Ovary (tissue), 9 donors: ENCODE data around the gene THEM4. TPM values are rescaled to one million over a fixed set of nuclear protein-coding genes. Genes with fewer than 3 reads are reported as not detected.

ENCODE experiments used
- DNase-seq, 5 donors: peaks; one replicate each; pipeline ENCODE4 v3.0.0-alpha.2; 2019 to 2020
- H3K27ac ChIP-seq, 2 donors: fragments of 200-600 bp; one replicate each; pipeline versions ENCODE4 v1.5.1 to v1.8.0; 2019 to 2022
- H3K27me3 ChIP-seq: fragments of 200-600 bp; one replicate; pipeline ENCODE4 v1.8.0; 2022
- H3K36me3 ChIP-seq: fragments of 200-600 bp; sonication (generic); one replicate; pipeline ENCODE4 v1.5.1; 2019
- H3K4me1 ChIP-seq: one replicate; pipeline ENCODE4 v1.8.1; 2013; ENCODE audit warnings: mild to moderate bottlenecking, moderate library complexity; ENCODE audit not compliant: insufficient read depth
- H3K4me3 ChIP-seq: fragments of 200-600 bp; sonication (generic); one replicate; pipeline ENCODE4 v1.5.1; 2017
- H3K9me3 ChIP-seq, 2 donors: fragments of 200-600 bp in 1 of 2; sonication (generic) in 1 of 2; one replicate each; pipeline versions ENCODE4 v1.5.1 to v1.8.1; 2013 to 2019; ENCODE audit warnings: mild to moderate bottlenecking in 1 of 2, moderate library complexity in 1 of 2
- CTCF ChIP-seq, 3 donors: fragments of 450-650 bp in 2 of 3; fragments of 200-600 bp in 1 of 3; IDR thresholded peaks; one replicate each; pipeline versions ENCODE4 v1.5.1 to v1.8.0; 2016 to 2022; ENCODE audit warnings: antibody characterized with exemption in 3 of 3, mild to moderate bottlenecking in 1 of 3
- EP300 ChIP-seq: sonication (generic); formaldehyde crosslinking; IDR thresholded peaks from one replicate; pipeline ENCODE4 v1.6.1; 2017; ENCODE audit warnings: antibody characterized with exemption
- POLR2A ChIP-seq: fragments of 450-650 bp; IDR thresholded peaks from one replicate; pipeline ENCODE4 v1.6.1; 2017; ENCODE audit warnings: antibody characterized with exemption, mild to moderate bottlenecking, moderate library complexity
- WGBS, 3 donors: extraction: QIAGEN DNeasy Blood & Tissue Kit in 1 of 3; methylation state at CpG; one replicate each; pipeline versions ENCODE4 v1.1.5 to v1.1.7; 2013 to 2017; 5-methylcytosine and 5-hydroxymethylcytosine counted together
- intact Hi-C, 4 donors: fragments of 100-400 bp; cut with DNase I; formaldehyde crosslinking; loops; one replicate each; pipeline versions ENCODE4 v1.11.0 to v1.15.1; 2022 to 2023
- polyA plus RNA-seq, 2 donors: library from polyadenylated mRNA; stranded (reverse); fragments of 200-250 nt in 1 of 2; fragments of 350-450 nt in 1 of 2; fragmentation: Illumina TruSeq in 1 of 2; extraction: RNeasy Lipid Tissue Mini Kit (QIAGEN cat#74804) in 1 of 2; gene quantifications; one replicate each; pipeline ENCODE4 v1.2.3, GENCODE V29; 2013 to 2014
- total RNA-seq, 7 donors: library from RNA; depleted of rRNA in 2 of 7; stranded (reverse); fragments of >200 nt in 2 of 7; fragmentation: NEBNext Ultra II Directional in 3 of 7; extraction: Animal tissue kit (Norgen Biotek cat#: 25700) in 3 of 7; gene quantifications; one replicate each; pipeline versions ENCODE4 v1.1.0 to v1.2.4, GENCODE V29; 2016 to 2023
- donor health status: DM: no; HTN: no; CAD: no; lungs with moderate emphysema.
- donor health status: DM: no; HTN: no; CAD: no.
- donor health status: Bipolar disorder and iron deficiency.
- donor health status: DM: yes; HTN: yes; CAD: no.
- donor health status: DM: no; HTN: no; CAD: no.
- donor health status: DM: yes; HTN: yes; CAD: no.

Gene THEM4
- total and polyA plus RNA-seq, 9 donors = 10.4 to 21.8 (median 14.4) TPM

- intact Hi-C loops = no loop called here
- no peaks in the 10 kb centered on the region for H3K27me3 ChIP-seq
- DNase-seq = no peak
These were observed 69.6 kb downstream of the THEM4 start, which contains the start of gene C2CD4D for GRCh38 chr1:151839457-151840403. TSS of gene C2CD4D (minus strand) at chr1:151839820. CDS start at chr1:151838989, 831 bp downstream.

GRCh38 chr1:151839082-151839412 lies 70.3 kb downstream of the THEM4 start:
- intact Hi-C loops = no loop called here

More at GRCh38 chr1:151839457-151840403, 69.6 kb downstream of the THEM4 start, which contains the start of gene C2CD4D:
- Histone ChIP-seq H3K36me3 (no peaks in the 10 kb centered on the region), H3K4me3 (peak within 1 kb of the TSS; percentile 14), H3K4me1 (no peaks in the 10 kb centered on the region), H3K9me3 (no peaks in the 10 kb centered on the region), H3K27ac (no peak within 1 kb of the TSS)
- WGBS, 3 donors = 13 to 28% (median 16%) methylated on average over 47 of the region's 47 CpGs
- no peak for TF ChIP-seq POLR2A
- TF ChIP-seq EP300 = no peak
- TF ChIP-seq CTCF (IDR thresholded peaks at IDR 0.05) = no peak

GRCh38 chr1:151838222-151839081 lies 70.9 kb downstream of the THEM4 start:
- intact Hi-C loops = no loop called here
- TF ChIP-seq EP300 = no peak
- TF ChIP-seq CTCF (IDR thresholded peaks at IDR 0.05) = no peak
- TF ChIP-seq POLR2A = no peak
- no peaks in the 10 kb centered on the region for H3K4me1 ChIP-seq
- H3K4me3 ChIP-seq = peak overlapping the region; percentile 13
- DNase-seq = peak in 1 of 5 donors; percentile 59
- no peaks in the 10 kb centered on the region for H3K36me3 ChIP-seq
- H3K27ac ChIP-seq = no peak overlapping the region
- H3K9me3 ChIP-seq = no peaks in the 10 kb centered on the region
- no peaks in the 10 kb centered on the region for H3K27me3 ChIP-seq
- 8 to 12% (median 10%) methylated on average over 94 to 117 of the region's 117 CpGs for WGBS, 3 donors

More at GRCh38 chr1:151839082-151839412, 70.3 kb downstream of the THEM4 start:
- Histone ChIP-seq H3K27me3 (no peaks in the 10 kb centered on the region), H3K4me3 (no peak overlapping the region), H3K4me1 (no peaks in the 10 kb centered on the region), H3K9me3 (no peaks in the 10 kb centered on the region), H3K27ac (no peak overlapping the region), H3K36me3 (no peaks in the 10 kb centered on the region)
- TF ChIP-seq CTCF (IDR thresholded peaks at IDR 0.05) (no peak), POLR2A (no peak), EP300 (no peak)
- WGBS, 3 donors = 36 to 69% (median 57%) methylated on average over 16 of the region's 16 CpGs
- DNase-seq = no peak

GRCh38 chr1:151837884-151838221 lies 71.5 kb downstream of the THEM4 start:
- Histone ChIP-seq H3K27ac (no peak overlapping the region), H3K9me3 (no peaks in the 10 kb centered on the region), H3K4me3 (peak overlapping the region; percentile 13), H3K27me3 (no peaks in the 10 kb centered on the region), H3K4me1 (no peaks in the 10 kb centered on the region), H3K36me3 (no peaks in the 10 kb centered on the region)
- DNase-seq = no peak
- intact Hi-C loops = no loop called here
- no peak for TF ChIP-seq EP300
- TF ChIP-seq POLR2A = no peak
- no peak for TF ChIP-seq CTCF (IDR thresholded peaks at IDR 0.05)
- 14 to 22% (median 16%) methylated on average over 20 to 26 of the region's 26 CpGs for WGBS, 3 donors
